SK-N-MC (cell line): ENCODE data around the gene TBC1D22A.

ENCODE experiments used
- EZH2 ChIP-seq: fragments of 200-600 bp; sonication (generic); IDR thresholded peaks from one replicate; pipeline ENCODE4 v1.6.1; 2017; ENCODE audit warnings: antibody characterized with exemption
- FOXP2 ChIP-seq: optimal IDR thresholded peaks from 2 replicates; pipeline ENCODE3; 2011; ENCODE audit warnings: mild to moderate bottlenecking, moderate library complexity; ENCODE audit not compliant: insufficient read depth; ENCODE audit errors: extremely low read length, control extremely low read depth
- POLR2AphosphoS5 ChIP-seq: IDR thresholded peaks from 2 replicates; pipeline ENCODE4 v1.6.1; 2012; ENCODE audit warnings: mild to moderate bottlenecking, low read depth, low read length, borderline replicate concordance

DNA sequence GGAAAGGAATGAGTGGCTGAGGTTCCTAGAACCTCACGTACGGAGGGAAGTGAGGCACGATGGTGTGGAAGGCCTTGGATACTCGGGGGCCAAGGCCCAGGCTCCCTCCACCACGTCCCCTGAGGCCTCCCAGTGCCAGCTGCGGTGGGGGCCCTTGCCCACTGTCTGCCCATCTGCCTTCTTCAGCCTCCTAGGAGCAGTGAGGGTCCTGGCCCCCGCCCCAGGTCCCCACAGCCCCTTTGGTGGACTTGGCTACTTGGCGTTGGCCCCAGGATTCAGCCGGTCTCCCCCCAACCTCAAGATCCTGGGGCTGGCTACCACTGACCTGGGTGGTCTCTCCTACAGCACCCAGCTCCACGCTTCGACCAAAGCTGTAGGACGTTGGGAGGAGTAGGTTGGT lies 373.6 kb downstream of the TBC1D22A start:
- TF ChIP-seq POLR2AphosphoS5: no peak
- TF ChIP-seq EZH2: no peak
- TF ChIP-seq FOXP2: no peak
